ENCODE measurements around the gene WNT4. TPM values are rescaled to one million over a fixed set of nuclear protein-coding genes. Genes with fewer than 3 reads are reported as not detected.

Gene WNT4
- total RNA-seq, 1 experiment from 2014 or later: 0.70 TPM

DNA sequence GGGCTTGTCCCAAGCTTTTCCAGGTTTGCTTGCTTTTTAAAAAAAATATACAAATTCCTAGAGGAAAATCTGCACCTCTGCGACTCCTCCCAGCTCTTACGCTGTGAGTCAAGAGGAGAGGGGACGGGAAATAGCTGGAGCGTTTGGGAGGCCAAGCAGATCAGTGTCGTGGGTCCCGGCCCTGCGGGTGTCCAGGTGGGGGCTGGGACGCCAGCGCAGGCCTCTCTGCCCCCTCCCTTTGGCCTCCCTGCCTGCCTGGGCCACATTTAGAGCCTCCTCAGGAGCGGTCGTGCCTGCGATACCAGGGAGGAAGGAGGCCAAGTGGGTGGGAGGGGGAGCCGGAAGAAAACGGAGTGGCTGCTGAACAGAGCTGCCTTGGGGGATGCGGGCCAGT is 9.0 kb downstream of the WNT4 start:
- H3K4me1 Mint-ChIP-seq: peaks cover 30% of the 10 kb centered on the region
- ChIA-PET CTCF (interaction anchor here (0.7 to 4.2 kb wide), 8 partner anchors 9 to 283 kb away, joined by 3 to 36 read pairs (median 6); partner anchors contain the start of gene WNT4), POLR2A (no interaction called here)
- ATAC-seq: peak; percentile 3; the same call in 1 of the 2 replicates
- no peaks in the 10 kb centered on the region for H3K9me3 Mint-ChIP-seq
- H3K36me3 Mint-ChIP-seq: no peaks in the 10 kb centered on the region
- 0 out of 2 replicates have a peak, but pooled peaks cover 4% of the 10 kb centered on the region for H3K27me3 Mint-ChIP-seq (ENCODE audit: low read depth)
- no peak for TF ChIP-seq NFATC4 (CRISPR knock-in tag; IDR thresholded peaks at IDR 0.05)
- no peak for TF ChIP-seq EMX1 (CRISPR knock-in tag; IDR thresholded peaks at IDR 0.05)
- TF ChIP-seq FOXP1 (CRISPR knock-in tag; IDR thresholded peaks at IDR 0.05; ENCODE audit: borderline replicate concordance): no peak
- TF ChIP-seq FOXJ3 (CRISPR knock-in tag; IDR thresholded peaks at IDR 0.05; ENCODE audit: borderline replicate concordance): no peak
- no peak for TF ChIP-seq OVOL2 (CRISPR knock-in tag; IDR thresholded peaks at IDR 0.05; ENCODE audit: borderline replicate concordance)
- no peak for TF ChIP-seq TEAD1 (CRISPR knock-in tag; IDR thresholded peaks at IDR 0.05)
- no peak for TF ChIP-seq TP53 (CRISPR knock-in tag; IDR thresholded peaks at IDR 0.05)
- TF ChIP-seq, protein P1, sequence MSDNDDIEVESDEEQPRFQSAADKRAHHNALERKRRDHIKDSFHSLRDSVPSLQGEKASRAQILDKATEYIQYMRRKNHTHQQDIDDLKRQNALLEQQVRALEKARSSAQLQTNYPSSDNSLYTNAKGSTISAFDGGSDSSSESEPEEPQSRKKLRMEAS (CRISPR knock-in tag; IDR thresholded peaks at IDR 0.05): no peak
- TF ChIP-seq JUN (CRISPR knock-in tag; IDR thresholded peaks at IDR 0.05): no peak
- no peak for TF ChIP-seq FOXP4 (CRISPR knock-in tag; IDR thresholded peaks at IDR 0.05)
- TF ChIP-seq ZBTB21 (CRISPR knock-in tag; IDR thresholded peaks at IDR 0.05; ENCODE audit: borderline replicate concordance): no peak
- TF ChIP-seq CTCF (IDR thresholded peaks at IDR 0.05): no peak
- TF ChIP-seq, protein P2, sequence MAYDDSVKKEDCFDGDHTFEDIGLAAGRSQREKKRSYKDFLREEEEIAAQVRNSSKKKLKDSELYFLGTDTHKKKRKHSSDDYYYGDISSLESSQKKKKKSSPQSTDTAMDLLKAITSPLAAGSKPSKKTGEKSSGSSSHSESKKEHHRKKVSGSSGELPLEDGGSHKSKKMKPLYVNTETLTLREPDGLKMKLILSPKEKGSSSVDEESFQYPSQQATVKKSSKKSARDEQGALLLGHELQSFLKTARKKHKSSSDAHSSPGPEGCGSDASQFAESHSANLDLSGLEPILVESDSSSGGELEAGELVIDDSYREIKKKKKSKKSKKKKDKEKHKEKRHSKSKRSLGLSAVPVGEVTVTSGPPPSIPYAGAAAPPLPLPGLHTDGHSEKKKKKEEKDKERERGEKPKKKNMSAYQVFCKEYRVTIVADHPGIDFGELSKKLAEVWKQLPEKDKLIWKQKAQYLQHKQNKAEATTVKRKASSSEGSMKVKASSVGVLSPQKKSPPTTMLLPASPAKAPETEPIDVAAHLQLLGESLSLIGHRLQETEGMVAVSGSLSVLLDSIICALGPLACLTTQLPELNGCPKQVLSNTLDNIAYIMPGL (CRISPR knock-in tag; IDR thresholded peaks at IDR 0.05): no peak
- no peak for TF ChIP-seq GRHL2 (CRISPR knock-in tag; IDR thresholded peaks at IDR 0.05; ENCODE audit: insufficient replicate concordance, severe bottlenecking)
- no peak for TF ChIP-seq SOX15 (CRISPR knock-in tag; IDR thresholded peaks at IDR 0.05)
- no peak for TF ChIP-seq ZNF423 (CRISPR knock-in tag; IDR thresholded peaks at IDR 0.05)
- no peak for TF ChIP-seq ARID4B (CRISPR knock-in tag; IDR thresholded peaks at IDR 0.05; ENCODE audit: borderline replicate concordance)
- no peak for TF ChIP-seq PRRX2 (CRISPR knock-in tag; IDR thresholded peaks at IDR 0.05)
- no peak for TF ChIP-seq NR2C2 (CRISPR knock-in tag; IDR thresholded peaks at IDR 0.05)
- no peak for TF ChIP-seq AFF4 (CRISPR knock-in tag; IDR thresholded peaks at IDR 0.05; ENCODE audit: borderline replicate concordance)
- DNase-seq (ENCODE audit: low spot score): no peak
- no peak overlapping the region for H3K4me3 Mint-ChIP-seq
- H3K27ac Mint-ChIP-seq: no peak overlapping the region

Measured in WTC11 (cell line).